Measurements from ENCODE around the gene CDH4. TPM values are rescaled to one million over a fixed set of nuclear protein-coding genes. Genes with fewer than 3 reads are reported as not detected.

Gene CDH4
- total RNA-seq, 2 donors from 2014 or later: 0.08 to 0.09 TPM

GRCh38 chr20:61932199-61932592 is 680.1 kb downstream of the CDH4 start:
- DNase-seq (ENCODE audit: low spot score in 2 of 2) (peak in 1 of 2 donors; percentile 33), ATAC-seq (no peak)
- Mint-ChIP-seq H3K27ac (no peak overlapping the region), H3K9me3 (no peaks in the 10 kb centered on the region), H3K36me3 (no peaks in the 10 kb centered on the region)

GRCh38 chr20:61932711-61933480 is 680.8 kb downstream of the CDH4 start:
- Mint-ChIP-seq H3K36me3 (no peaks in the 10 kb centered on the region), H3K27ac (no peak overlapping the region), H3K9me3 (no peaks in the 10 kb centered on the region)
- DNase-seq (ENCODE audit: low spot score in 2 of 2): peak in 1 of 2 donors; percentile 34
- no peak for ATAC-seq

GRCh38 chr20:61933481-61933950 is 681.5 kb downstream of the CDH4 start:
- H3K36me3 Mint-ChIP-seq: no peaks in the 10 kb centered on the region
- ATAC-seq (no peak), DNase-seq (ENCODE audit: low spot score in 2 of 2) (peak in 1 of 2 donors; percentile 43)
- H3K9me3 Mint-ChIP-seq: no peaks in the 10 kb centered on the region
- H3K27ac Mint-ChIP-seq: no peak overlapping the region

DNA sequence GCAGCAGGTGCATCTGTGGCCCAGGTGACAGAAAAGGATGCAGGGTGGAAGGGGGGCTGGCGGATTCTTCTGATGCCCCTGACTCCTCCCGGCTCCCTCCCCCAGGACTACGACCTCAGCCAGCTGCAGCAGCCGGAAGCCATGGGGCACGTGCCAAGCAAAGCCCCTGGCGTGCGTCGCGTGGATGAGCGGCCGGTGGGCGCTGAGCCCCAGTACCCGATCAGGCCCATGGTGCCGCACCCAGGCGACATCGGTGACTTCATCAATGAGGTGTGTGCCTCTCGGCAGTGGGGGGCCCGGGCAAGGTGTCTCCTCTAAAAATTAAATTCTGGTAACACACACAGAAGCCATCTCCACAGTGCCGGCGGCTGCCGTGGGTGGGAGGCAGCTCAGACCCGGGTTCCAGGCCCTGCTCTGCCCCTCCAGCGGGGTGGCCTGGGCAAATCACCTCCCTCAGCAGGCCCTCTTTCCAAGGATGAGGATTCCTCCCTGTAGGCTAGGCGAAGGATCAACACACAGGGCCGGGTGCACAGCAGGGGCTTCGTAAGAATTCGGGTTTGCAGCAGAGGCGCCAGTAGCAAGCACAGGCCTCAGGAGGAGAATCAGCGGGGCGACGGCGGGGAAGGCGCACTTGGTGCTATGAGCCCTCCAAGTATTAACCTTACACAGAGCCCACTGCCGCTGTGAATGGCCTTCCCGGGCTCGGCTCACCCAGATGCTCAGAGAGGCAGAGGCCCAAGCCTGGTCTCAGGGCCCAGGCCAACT is 682.1 kb downstream of the CDH4 start:
- no peaks in the 10 kb centered on the region for H3K36me3 Mint-ChIP-seq
- ATAC-seq (no peak), DNase-seq (ENCODE audit: low spot score in 2 of 2) (peak in 1 of 2 donors; percentile 14)
- no peaks in the 10 kb centered on the region for H3K9me3 Mint-ChIP-seq
- H3K27ac Mint-ChIP-seq: no peak overlapping the region

DNA sequence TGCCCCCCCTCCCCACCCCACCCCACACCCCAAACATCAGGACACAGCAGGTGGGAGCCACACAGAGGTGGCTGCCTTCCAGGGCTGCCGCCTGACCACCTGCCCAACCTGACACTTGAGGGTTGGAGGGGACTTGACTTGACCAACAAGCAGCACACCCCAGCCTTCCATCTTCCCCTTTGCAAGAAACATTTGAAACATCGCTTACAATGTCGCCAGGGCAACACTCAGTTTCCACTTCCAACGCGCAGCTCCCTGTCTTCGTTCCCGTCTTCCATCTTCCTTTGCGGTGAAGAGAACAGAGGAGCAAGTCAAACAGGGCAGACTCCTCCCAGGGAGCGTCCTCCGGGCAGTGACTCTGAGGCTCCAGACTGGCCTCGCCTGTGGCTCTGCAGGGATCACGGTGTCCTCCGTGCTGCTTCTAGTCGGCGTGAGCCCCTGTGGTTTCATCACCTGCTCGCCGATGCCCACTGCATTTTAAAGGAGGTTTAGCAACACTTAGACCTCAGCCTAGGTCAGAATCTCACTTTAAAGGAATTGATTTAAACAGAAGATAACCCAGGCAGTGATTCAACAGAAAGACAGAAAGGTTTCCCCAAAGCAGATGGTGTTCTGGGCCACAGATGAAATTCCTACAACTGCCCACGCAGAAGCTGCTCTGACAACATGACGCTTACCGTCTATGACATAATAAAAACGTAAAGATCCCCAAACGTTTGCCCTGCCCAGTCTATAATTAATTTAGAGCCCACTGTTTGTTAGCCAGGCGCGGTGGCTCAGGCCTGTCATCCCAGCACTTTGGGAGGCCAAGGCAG is 682.9 kb downstream of the CDH4 start:
- peak in 1 of 2 donors; percentile 34 for DNase-seq (ENCODE audit: low spot score in 2 of 2)
- Mint-ChIP-seq H3K27ac (no peak overlapping the region), H3K9me3 (no peaks in the 10 kb centered on the region), H3K36me3 (no peaks in the 10 kb centered on the region)
- ATAC-seq: no peak

DNA sequence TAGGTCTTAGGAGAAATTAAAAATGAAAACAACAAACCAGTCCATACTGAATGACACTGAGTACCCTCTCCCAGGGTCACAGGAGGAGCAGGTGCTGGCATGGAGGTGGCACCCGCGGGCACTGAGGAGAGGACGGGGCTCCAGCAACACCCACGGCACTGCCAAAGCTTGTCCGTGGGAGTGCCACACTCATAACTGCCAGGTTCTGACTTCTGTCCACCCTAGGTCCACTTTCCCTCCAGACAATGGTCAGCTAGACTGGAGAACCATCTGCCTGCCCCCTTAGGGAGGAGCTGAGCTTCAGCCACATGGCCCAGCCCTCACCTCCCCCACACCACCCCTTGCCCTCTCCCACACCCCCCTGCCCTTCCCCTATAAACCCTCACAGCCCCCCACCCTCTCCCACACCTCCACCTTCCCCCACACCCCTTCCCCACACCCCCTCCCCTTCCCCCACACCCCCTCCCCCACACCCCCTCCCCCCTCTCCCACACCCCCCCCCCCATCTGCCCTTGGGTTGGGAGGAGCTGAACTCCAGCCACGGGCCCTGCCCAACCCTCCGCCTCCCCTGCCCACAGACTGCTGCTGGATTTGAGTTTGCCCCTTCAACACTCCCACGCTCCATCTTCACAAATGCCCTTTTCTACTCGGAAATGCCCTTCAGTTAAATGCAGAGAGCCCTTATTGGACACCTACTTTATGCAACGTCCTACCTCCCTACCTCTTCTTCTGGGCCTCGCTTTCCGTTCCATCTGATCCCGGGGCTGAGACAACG is 684.1 kb downstream of the CDH4 start:
- DNase-seq (ENCODE audit: low spot score in 2 of 2) (peak in 1 of 2 donors; percentile 18), ATAC-seq (no peak)
- H3K36me3 Mint-ChIP-seq: no peaks in the 10 kb centered on the region
- H3K27ac Mint-ChIP-seq: peak overlapping the region; percentile 36 to 59
- no peaks in the 10 kb centered on the region for H3K9me3 Mint-ChIP-seq

GRCh38 chr20:61936701-61937131 is 684.7 kb downstream of the CDH4 start:
- Mint-ChIP-seq H3K36me3 (no peaks in the 10 kb centered on the region), H3K9me3 (no peaks in the 10 kb centered on the region), H3K27ac (peak overlapping the region in 1 of 2 donors; percentile 59)
- peak in 1 of 2 donors; percentile 41 for DNase-seq (ENCODE audit: low spot score in 2 of 2)
- ATAC-seq: no peak

DNA sequence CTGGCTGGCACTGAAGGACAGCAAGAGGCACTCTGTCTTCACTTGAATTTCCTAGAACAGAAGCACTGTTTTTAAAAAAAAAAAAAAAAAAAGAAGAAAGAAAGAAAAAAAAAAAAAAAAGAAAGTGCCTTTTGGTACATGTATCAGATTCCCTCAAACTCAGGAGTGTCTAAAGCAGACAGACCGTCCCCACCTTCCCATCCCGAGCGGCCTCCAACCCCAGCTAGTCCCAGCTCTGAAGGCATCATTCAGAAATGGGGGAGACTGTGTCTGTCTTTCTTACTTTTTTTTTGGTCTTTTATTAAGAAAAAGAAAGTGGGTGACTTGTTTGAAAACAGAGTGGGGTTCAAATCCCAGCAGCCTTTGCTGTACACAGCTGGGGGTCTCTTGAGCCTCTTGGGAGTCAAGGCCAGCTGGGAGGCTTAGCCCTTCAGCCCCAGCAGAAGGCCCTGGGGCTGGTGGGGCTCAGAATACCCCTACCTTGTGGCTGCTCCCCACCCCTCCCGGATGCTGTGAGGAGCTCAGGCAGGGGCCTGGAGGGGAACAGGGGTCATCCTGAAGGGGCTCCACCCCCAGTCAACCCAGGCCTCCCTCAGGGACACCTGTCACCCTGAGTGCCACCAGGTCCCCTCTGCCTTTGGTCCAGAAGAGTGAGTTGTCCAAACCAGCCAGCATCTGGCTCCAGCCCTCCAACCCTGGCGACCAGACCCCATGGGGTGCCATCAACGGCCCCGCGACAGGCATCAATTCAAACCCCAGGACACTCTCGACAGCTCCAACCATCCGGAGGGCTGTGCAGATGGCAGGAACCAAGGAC is 685.3 kb downstream of the CDH4 start:
- DNase-seq (ENCODE audit: low spot score in 2 of 2): peak in 1 of 2 donors; percentile 18
- H3K27ac Mint-ChIP-seq: peak overlapping the region in 1 of 2 donors; percentile 59
- ATAC-seq: no peak
- H3K9me3 Mint-ChIP-seq: no peaks in the 10 kb centered on the region
- H3K36me3 Mint-ChIP-seq: no peaks in the 10 kb centered on the region

- DNase-seq (ENCODE audit: low spot score in 2 of 2) (peak in 1 of 2 donors; percentile 37), ATAC-seq (no peak)
- Mint-ChIP-seq H3K9me3 (no peaks in the 10 kb centered on the region), H3K27ac (no peak overlapping the region), H3K36me3 (no peaks in the 10 kb centered on the region)
These were observed 686.1 kb downstream of the CDH4 start for GRCh38 chr20:61937963-61938838.

DNA sequence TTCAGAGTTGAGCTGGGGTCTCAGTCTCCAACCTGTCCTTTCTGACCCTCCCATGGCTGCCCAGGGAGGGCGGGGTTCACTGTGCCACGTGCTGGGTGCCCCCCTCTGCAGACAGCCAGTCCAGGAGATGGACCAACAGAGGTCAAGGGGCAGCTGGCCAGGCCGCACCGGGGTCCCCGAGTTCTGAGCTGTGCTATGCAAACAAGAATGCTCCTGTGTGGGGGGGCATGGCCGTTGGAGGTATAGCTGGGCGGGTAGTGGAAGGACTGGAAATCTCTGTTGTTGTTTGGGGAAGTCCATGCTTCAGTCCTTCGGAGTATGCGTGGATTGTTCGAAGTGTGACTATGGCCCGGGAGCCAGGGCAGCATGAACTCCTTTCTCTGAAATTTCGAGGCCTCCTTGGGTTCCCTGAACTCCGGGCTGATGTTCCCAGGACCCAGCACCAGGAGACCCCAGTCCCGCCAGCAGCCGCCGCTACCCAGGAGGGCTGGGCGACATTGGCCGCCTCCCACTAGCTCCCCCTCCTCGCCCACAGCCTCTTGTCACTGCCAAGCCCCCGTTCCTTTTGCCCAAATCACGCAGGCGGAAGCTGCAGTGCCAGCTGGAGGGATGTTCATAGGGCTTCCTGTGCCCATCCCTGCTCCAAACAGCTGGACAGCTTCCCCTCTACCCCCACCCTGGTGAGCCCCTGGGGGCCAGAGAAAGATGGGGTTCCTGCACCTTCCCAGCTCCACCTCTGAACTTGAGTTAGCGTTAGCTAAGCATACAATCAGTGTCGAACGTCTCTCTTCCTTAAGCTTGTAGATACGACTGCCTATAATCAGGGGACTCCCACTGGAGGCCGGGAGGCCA is 687.0 kb downstream of the CDH4 start:
- Mint-ChIP-seq H3K36me3 (no peaks in the 10 kb centered on the region), H3K9me3 (no peaks in the 10 kb centered on the region), H3K27ac (no peak overlapping the region)
- ATAC-seq (no peak), DNase-seq (ENCODE audit: low spot score in 2 of 2) (peak in 1 of 2 donors; percentile 40)

GRCh38 chr20:61939691-61940360 is 687.8 kb downstream of the CDH4 start:
- DNase-seq (ENCODE audit: low spot score in 2 of 2) (peak in 1 of 2 donors; percentile 39), ATAC-seq (no peak)
- H3K36me3 Mint-ChIP-seq: no peaks in the 10 kb centered on the region
- no peaks in the 10 kb centered on the region for H3K9me3 Mint-ChIP-seq
- H3K27ac Mint-ChIP-seq: no peak overlapping the region

DNA sequence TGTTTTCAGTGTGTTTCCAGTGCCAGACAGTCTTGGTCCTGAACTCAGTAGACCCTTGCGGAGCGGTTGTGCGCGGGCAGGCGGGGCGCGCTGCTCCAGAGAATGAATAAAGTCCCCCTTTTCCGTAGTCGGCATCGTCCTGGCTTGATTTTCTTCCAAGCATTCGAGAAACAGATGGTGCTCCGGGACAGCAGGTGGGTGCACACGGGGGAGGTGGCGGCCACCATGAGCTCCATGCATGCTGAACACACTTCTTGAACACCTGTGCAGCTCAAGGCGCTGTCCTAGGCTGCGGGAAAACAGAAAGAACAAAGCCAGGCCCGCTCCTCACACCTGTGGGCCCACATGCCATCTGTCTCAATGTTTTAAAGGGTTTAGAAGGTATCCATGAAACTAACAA is 688.4 kb downstream of the CDH4 start:
- no peak overlapping the region for H3K27ac Mint-ChIP-seq
- H3K9me3 Mint-ChIP-seq: no peaks in the 10 kb centered on the region
- ATAC-seq: no peak

DNA sequence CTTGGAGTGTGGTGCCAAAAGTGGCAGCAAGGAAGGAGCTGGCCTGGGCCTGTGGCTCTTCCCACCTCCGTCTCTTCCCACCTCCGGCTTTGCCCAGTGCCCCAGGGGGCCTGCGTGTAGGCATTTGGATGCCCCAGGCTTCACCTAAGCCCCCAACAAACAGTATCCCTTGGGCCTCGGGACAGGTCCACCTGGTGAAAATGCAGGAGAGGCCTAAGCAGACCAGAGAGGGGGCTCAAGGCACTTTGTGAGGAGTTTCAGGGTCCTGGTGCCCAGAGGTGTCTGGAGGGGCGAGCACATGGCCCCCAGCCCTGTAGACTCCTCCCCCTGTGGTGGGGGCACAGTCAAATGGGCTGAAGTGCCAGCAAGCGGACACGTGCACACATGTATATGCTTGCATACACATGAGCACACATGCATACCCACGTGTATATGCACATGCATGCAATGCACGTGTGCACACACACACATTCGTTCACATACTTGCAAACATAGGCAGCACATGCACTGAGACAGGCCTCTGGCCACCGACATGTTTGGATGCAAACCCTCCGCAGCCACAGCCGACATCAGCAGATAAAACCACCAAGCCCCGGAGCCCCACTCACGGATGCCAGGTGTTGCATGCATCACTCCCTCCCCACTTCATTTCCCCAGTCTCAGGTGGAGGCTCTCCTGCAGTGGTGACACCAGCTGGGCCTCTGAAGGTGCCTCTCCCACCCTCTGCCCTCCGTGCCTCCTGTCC is 689.1 kb downstream of the CDH4 start:
- ATAC-seq (no peak), DNase-seq (ENCODE audit: low spot score in 2 of 2) (peak in 1 of 2 donors; percentile 40)
- Mint-ChIP-seq H3K27ac (no peak overlapping the region), H3K9me3 (no peaks in the 10 kb centered on the region), H3K36me3 (no peaks in the 10 kb centered on the region)

More for the DNA sequence above, 688.4 kb downstream of the CDH4 start:
- H3K36me3 Mint-ChIP-seq: no peaks in the 10 kb centered on the region
- no peak for DNase-seq (ENCODE audit: low spot score in 2 of 2)
